ENCODE measurements around the gene SRP14. TPM values are rescaled to one million over a fixed set of nuclear protein-coding genes. Genes with fewer than 3 reads are reported as not detected.
A peak's percentile ranks its signal among the peaks of the same experiment; 100 is the strongest.
"Not testable (repeated sequence)": the region's sequence is repeated elsewhere in the genome, so short reads cannot be mapped to it uniquely, and the experiment has no call there.

Gene SRP14
- total RNA-seq, 2 experiments from 2014 or later, result 155 to 170 TPM

DNA sequence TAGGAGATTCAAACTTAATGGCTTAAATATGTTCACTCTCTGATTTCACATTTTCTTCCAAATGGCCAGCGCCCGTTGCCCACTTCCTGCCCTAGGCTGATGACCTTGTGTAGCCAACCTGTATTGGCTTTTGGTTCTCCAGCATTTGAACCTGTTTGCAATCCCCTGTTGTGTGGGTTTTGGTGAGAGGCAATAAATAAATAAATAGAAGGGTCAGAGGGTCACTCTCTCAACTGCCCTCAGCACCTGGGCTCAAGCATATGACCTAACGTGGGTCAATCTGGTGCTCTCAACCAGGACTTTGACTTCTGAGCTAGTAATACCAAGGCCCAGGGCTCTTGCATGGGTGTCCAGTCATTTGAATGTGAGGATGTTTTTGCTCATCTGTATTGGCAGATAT, 1.8 kb upstream of the SRP14 start:
- Mint-ChIP-seq H3K27me3 (no peaks in the 10 kb centered on the region), H3K4me3 (peak overlapping the region; percentile 76), H3K4me1 (peaks cover 45% of the 10 kb centered on the region), H3K36me3 (peaks cover 10% of the 10 kb centered on the region), H3K9me3 (no peaks in the 10 kb centered on the region), H3K27ac (no peak overlapping the region)
- POLR2A ChIA-PET, result interaction anchor here (1.6 to 2.2 kb wide), 4 partner anchors 7 to 233 kb away, joined by 4 to 12 read pairs (median 6); no protein-coding TSS in a partner anchor
- DNase-seq, result no peak
- ATAC-seq (ENCODE audit: low read depth), result no peak

DNA sequence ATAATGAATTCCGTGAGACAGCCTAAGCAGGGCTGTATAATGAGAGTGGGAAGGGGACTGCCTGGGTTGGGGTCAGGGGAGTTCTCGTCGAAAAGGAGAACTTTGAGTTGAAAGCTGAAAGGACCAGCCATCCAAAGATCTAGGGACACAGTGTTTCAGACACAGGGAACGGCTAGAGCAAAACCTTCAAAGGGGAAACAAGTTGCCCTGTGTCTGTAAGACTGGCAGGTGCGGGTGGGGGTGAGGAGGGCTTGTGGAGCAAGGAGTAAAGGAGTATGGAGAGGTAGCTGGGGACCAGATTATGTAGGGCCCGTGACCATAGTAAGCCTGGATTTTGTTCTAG, 1.3 kb upstream of the SRP14 start:
- H3K4me3 Mint-ChIP-seq, result peak overlapping the region; percentile 76
- peaks cover 13% of the 10 kb centered on the region for H3K36me3 Mint-ChIP-seq
- peak overlapping the region; percentile 83 for H3K27ac Mint-ChIP-seq
- H3K9me3 Mint-ChIP-seq, result no peaks in the 10 kb centered on the region
- no peak for DNase-seq
- POLR2A ChIA-PET, result interaction anchor here (0.6 to 2.2 kb wide), 9 partner anchors 8 to 1478 kb away, joined by 3 to 12 read pairs (median 4); no protein-coding TSS in a partner anchor
- ATAC-seq (ENCODE audit: low read depth), result no peak
- H3K27me3 Mint-ChIP-seq, result no peaks in the 10 kb centered on the region
- H3K4me1 Mint-ChIP-seq, result peaks cover 44% of the 10 kb centered on the region

DNA sequence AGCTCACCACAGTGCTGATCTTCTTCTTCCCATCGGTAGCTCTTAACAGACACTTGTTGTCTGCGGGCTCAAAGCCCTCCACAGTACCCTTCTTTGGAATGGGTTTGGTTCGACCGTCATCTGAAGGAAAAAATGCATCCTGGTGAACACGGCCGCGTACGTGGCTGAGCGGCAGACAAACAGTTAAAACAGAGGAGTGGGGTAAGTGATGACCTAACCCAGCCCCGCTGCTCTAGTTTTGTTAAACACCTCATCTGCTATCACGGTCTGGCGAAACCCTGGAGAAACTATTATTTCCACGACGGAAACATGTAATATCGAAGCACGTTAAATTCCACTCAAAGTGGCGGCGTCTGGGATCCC, 725 bp downstream of the SRP14 start:
- Mint-ChIP-seq H3K4me3 (peak overlapping the region; percentile 99), H3K27me3 (no peaks in the 10 kb centered on the region), H3K9me3 (no peaks in the 10 kb centered on the region), H3K4me1 (peaks cover 40% of the 10 kb centered on the region), H3K27ac (peak overlapping the region; percentile 98), H3K36me3 (peaks cover 20% of the 10 kb centered on the region)
- DNase-seq (no peak), ATAC-seq (ENCODE audit: low read depth) (no peak)
- POLR2A ChIA-PET, result interaction anchor here (0.7 to 2.6 kb wide), 6 partner anchors 10 to 270 kb away, joined by 3 to 13 read pairs (median 5); partner anchors contain the start of genes BUB1B, FSIP1 and PLCB2

DNA sequence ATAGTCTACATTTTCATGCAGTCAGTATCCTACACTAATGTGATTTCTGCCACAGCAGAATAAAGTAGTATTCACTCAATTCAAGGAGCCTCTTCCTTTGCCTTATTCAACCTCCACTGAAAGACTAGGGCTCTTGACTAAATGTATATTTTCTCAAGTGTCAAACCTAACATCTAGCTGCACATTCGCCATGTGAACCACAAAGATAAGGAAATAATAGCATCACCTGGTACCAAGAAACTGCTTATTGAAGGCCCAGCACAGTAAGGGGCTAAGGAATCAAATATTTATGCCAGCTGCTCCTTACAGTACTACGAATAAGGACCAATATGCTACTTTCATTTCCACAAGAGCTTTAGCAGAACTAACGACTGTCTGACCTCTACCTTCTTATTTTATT, 1.3 kb downstream of the SRP14 start:
- Mint-ChIP-seq H3K4me1 (peaks cover 40% of the 10 kb centered on the region), H3K36me3 (peaks cover 21% of the 10 kb centered on the region), H3K27me3 (no peaks in the 10 kb centered on the region)

DNA sequence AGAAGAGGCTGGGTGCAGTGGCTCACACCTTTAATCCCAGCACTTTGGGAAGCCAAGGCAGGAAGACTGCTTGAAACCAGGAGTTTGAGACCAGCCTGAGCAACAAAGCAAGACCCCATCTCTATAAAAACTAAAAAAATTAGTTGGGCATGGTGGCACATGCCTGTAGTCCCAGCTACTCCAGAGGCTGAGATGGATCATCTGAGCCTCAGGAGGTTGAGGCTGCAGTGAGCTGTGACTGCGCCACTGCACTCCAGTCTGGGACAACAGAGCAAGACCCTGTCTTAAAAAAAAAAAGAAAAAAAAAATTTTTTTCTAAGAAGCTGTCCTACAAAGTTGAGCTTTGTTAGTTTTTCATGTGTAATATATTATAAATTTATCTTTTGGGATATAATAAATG, 3.8 kb downstream of the SRP14 start:
- H3K27me3 Mint-ChIP-seq; ATAC-seq (ENCODE audit: low read depth); H3K4me3 Mint-ChIP-seq; H3K27ac Mint-ChIP-seq; DNase-seq; H3K9me3 Mint-ChIP-seq; POLR2A ChIA-PET: not testable (repeated sequence)
- peaks cover 29% of the 10 kb centered on the region for H3K4me1 Mint-ChIP-seq
- H3K36me3 Mint-ChIP-seq, result peaks cover 28% of the 10 kb centered on the region

More for the DNA sequence above, 1.3 kb downstream of the SRP14 start:
- Mint-ChIP-seq H3K27ac (peak overlapping the region; percentile 98), H3K9me3 (no peaks in the 10 kb centered on the region), H3K4me3 (peak overlapping the region; percentile 99)
- DNase-seq (no peak), ATAC-seq (ENCODE audit: low read depth) (no peak)
- POLR2A ChIA-PET, result interaction anchor here (1.5 to 2.6 kb wide), 3 partner anchors 123 to 271 kb away, joined by 4 to 13 read pairs (median 9); partner anchors contain the start of genes BUB1B, FSIP1 and PLCB2

DNA sequence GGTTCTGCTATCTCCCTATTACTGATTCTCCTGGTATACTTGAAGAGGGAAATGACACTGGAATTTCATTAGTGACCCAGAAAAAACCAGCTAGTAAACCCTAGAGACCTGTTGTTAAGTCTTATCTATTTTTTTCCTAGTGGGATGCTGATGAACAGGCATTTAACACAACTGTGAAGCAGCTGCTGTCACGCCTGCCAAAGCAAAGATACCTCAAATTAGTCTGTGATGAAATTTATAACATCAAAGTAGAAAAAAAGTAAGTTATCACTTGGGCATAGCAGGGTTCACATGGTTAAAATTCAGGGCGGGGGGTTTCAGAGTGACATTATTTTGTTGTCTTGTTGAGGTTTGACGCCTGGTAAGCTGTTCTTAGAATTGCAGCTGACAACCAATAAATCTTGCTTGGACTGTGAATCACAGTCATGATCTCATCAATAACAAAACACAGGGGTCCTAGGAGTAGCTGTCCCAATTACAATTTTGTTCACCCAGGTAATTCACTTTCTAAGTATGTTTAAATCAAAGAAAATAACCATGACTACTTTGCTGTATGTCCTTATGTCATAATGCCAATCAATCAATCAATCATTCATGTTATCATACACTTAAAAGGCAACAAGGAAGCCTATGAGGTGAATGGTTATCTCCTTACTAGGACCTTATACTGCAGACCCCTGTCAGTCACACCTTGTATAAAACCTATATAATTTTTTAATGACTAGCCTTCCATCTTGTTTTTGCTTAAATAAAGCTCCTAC, 4.6 kb downstream of the SRP14 start:
- no peak overlapping the region for H3K4me3 Mint-ChIP-seq
- H3K9me3 Mint-ChIP-seq, result no peaks in the 10 kb centered on the region
- peaks cover 28% of the 10 kb centered on the region for H3K36me3 Mint-ChIP-seq
- DNase-seq, result no peak
- H3K4me1 Mint-ChIP-seq, result peaks cover 26% of the 10 kb centered on the region
- no peaks in the 10 kb centered on the region for H3K27me3 Mint-ChIP-seq
- POLR2A ChIA-PET, result no interaction called here
- no peak for ATAC-seq (ENCODE audit: low read depth)
- H3K27ac Mint-ChIP-seq, result no peak overlapping the region

DNA sequence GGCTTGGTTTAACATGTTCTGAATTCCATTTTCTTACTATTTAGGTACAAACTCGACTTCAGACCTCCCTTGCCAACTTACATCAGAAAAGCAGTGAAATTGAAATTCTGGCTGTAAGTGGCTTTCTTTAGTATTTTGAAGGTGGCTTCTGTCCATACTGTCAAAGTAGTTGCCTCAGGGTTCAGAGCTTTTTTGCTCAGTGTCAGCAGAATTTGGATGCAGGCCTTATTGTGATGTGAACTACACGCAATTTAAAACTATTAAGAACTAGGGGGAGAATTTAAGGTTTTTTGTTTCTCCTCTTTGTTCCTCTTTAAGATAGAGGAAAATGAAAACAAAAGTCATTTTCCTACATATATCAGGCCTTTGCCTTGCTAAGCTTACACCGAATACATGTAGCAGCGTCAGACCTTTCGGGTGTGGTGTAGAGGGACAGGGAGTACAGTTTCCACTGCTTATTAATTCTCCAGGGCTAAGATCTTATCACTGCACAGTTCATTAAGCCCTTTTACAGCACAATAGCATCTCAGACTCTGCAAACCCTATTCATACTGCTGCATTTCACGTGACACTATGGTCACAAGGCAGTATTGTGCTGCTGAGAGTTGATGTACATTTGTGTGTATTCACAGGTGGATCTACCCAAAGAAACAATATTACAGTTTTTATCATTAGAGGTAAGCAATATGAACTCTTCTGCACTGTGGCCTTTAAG, 6.7 kb downstream of the SRP14 start:
- no peaks in the 10 kb centered on the region for H3K27me3 Mint-ChIP-seq

DNA sequence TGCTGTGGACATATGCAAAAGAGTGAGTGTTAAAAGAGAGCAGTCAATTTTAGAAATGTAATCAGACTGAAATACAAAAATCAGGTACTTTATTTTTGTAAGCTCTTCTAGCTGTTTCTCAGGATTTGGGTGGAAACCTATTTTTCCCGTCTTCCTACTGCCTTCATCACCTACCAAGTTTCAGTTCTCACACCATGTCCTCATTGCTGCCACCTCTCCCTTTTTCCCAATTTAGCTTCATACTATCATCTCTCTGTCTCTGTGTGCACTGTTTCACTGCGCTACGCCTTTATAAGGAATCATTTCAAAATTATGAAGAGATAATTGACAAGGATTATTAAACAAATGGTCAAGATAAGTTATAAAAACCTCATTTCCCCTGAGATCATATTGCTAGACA, 7.7 kb downstream of the SRP14 start:
- H3K36me3 Mint-ChIP-seq, result peaks cover 21% of the 10 kb centered on the region

More for the DNA sequence above, 6.7 kb downstream of the SRP14 start:
- no peak overlapping the region for H3K27ac Mint-ChIP-seq
- H3K36me3 Mint-ChIP-seq, result peaks cover 28% of the 10 kb centered on the region
- ATAC-seq (ENCODE audit: low read depth) (no peak), DNase-seq (no peak)
- no peak overlapping the region for H3K4me3 Mint-ChIP-seq
- peaks cover 16% of the 10 kb centered on the region for H3K4me1 Mint-ChIP-seq
- POLR2A ChIA-PET, result no interaction called here
- no peaks in the 10 kb centered on the region for H3K9me3 Mint-ChIP-seq

DNA sequence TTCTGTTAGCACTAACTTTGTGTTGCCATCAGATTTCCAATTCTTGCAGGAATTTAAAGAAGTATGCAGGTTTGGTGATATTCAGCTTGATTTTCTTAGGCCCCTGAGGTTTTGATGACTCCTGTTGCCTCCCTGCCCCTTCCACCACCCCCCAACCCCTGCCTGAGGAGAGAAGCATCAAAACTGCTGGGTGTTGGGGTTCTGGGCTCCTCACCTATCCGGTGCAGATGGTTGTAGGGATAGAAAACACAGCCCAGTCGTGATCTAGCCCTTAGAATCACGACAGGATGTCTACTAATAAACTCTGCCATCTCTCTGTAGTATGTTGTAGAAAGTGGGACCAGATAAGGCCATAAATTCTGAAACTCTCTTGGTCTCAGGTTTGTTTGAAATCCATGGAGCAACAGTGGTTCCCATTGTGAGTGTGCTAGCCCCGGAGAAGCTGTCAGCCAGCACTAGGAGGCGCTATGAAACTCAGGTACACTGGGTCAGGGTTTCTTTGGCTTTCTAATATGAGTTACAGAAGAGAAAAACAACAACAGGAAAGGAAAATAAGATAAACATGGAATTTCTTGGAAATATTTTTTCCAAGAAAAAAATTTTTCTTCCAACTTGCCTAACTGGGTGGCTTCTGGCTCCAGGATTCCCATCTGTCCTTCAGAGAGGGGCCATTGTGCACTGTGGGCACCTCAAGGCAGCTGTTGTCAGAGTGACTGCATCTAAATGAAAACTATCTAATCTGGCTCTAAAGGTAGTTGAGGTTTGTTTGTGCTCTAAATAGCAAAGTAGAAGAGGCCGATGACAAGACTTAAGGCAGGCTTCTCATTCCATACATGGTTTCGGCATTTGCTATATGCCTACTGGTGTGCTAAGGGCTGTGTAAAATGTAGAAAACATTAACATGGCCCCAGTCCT, 8.7 kb downstream of the SRP14 start:
- no peak overlapping the region for H3K4me3 Mint-ChIP-seq
- POLR2A ChIA-PET, result no interaction called here
- no peak for DNase-seq
- peaks cover 3% of the 10 kb centered on the region for H3K4me1 Mint-ChIP-seq
- H3K27ac Mint-ChIP-seq, result peak overlapping the region; percentile 10
- peaks cover 17% of the 10 kb centered on the region for H3K36me3 Mint-ChIP-seq
- ATAC-seq (ENCODE audit: low read depth), result no peak
- no peaks in the 10 kb centered on the region for H3K9me3 Mint-ChIP-seq
- no peaks in the 10 kb centered on the region for H3K27me3 Mint-ChIP-seq

More for the DNA sequence above, 7.7 kb downstream of the SRP14 start:
- peaks cover 9% of the 10 kb centered on the region for H3K4me1 Mint-ChIP-seq
- no peak overlapping the region for H3K4me3 Mint-ChIP-seq
- DNase-seq (no peak), ATAC-seq (ENCODE audit: low read depth) (no peak)
- no peaks in the 10 kb centered on the region for H3K9me3 Mint-ChIP-seq
- H3K27ac Mint-ChIP-seq, result no peak overlapping the region
- POLR2A ChIA-PET, result no interaction called here
- H3K27me3 Mint-ChIP-seq, result no peaks in the 10 kb centered on the region

DNA sequence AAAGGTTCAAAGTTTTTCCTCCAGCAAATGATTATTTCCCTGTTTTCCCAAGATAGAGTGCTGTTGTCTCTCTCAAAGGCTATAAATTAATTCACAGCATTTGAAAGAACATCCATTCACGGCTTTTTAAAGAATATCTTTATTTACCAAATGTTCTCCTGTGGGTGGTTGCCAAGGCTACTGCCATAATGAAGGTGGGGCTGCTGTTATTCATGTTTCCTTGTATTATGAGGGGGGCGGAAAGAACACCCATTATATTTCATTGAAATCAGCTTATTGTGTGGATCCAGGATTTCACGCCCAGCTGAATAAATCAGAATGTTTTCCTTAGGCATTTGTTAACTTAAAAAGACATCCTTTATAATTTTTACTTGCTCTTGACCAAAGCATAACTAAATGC, 10.1 kb downstream of the SRP14 start:
- H3K36me3 Mint-ChIP-seq, result peaks cover 11% of the 10 kb centered on the region
- no peaks in the 10 kb centered on the region for H3K27me3 Mint-ChIP-seq
- DNase-seq (no peak), ATAC-seq (ENCODE audit: low read depth) (no peak)
- no peak overlapping the region for H3K27ac Mint-ChIP-seq
- H3K4me1 Mint-ChIP-seq, result no peaks in the 10 kb centered on the region
- H3K4me3 Mint-ChIP-seq, result no peak overlapping the region
- POLR2A ChIA-PET, result no interaction called here
- H3K9me3 Mint-ChIP-seq, result no peaks in the 10 kb centered on the region

DNA sequence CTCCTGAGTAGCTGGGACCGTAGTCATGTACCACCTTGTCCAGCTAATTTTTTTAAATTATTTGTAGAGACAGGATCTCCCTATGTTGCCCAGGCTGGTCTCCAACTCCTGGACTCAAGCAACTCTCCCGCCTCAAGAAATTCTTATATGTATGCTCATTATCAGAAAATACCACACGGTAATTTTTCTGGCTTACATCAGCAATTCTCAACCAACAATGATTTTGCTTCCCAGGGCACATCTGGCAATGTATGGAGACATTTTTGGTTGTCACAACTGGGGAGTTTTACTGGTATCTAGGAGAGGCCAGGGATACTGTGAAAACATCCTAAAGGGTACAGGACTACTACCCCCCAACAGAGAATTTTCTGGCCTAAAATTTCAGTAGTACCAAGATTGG, 10.8 kb downstream of the SRP14 start:
- ATAC-seq (ENCODE audit: low read depth), result no peak
- Mint-ChIP-seq H3K9me3 (no peaks in the 10 kb centered on the region), H3K27me3 (no peaks in the 10 kb centered on the region), H3K4me1 (no peaks in the 10 kb centered on the region), H3K36me3 (peaks cover 15% of the 10 kb centered on the region), H3K27ac (no peak overlapping the region), H3K4me3 (no peak overlapping the region)
- POLR2A ChIA-PET, result no interaction called here
- DNase-seq, result no peak

DNA sequence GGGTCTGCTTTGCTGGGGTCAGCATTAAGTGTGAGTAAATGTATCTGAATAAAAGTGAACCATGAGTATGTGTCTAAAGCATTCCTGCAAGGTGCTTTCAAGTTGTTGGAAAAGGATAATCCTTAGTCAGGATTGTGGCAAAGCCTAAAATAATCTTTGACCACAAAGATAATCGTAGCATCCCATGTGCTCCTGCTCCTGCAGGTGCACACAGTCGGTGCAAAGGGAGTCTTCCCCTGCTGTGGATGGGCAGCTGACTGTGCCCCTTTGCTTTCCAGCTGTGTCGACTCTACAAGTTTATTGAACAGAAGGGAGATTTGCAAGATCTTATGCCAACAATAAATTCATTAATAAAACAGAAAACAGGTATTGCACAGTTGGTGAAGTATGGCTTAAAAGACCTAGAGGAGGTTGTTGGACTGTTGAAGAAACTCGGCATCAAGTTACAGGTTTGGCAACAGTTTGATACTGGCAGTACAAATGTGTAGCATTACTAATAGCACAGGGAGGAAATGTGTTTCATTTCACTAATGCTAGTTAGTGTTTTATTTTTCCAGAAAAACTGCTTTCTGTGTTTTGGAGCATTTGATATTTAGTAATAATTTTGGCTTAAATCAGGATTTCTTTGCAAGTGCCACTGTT, 22.6 kb downstream of the SRP14 start:
- H3K36me3 Mint-ChIP-seq, result peaks cover 57% of the 10 kb centered on the region
- H3K27ac Mint-ChIP-seq, result no peak overlapping the region
- ATAC-seq (ENCODE audit: low read depth) (no peak), DNase-seq (no peak)
- POLR2A ChIA-PET, result no interaction called here
- H3K4me3 Mint-ChIP-seq, result no peak overlapping the region
- no peaks in the 10 kb centered on the region for H3K27me3 Mint-ChIP-seq
- peaks cover 16% of the 10 kb centered on the region for H3K9me3 Mint-ChIP-seq
- H3K4me1 Mint-ChIP-seq, result no peaks in the 10 kb centered on the region

DNA sequence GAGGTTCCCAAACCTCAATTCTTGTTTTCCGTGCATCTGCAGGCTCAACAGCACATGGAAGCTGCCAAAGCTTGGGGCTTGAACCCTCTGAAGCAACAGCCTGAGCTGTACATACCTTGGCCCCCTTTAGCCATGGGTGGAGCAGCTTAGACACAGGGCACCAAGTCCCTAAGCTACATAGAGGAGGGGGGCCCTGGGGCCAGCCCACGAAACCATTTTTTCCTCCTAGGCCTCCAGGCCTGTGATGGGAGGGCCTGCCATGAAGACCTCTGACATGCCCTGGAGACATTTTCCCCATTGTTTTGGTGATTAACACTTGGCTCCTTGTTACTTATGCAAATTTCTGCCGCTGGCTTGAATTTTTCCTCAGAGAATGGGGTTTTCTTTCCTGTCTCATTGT, 24.6 kb downstream of the SRP14 start:
- ATAC-seq (ENCODE audit: low read depth) (no peak), DNase-seq (no peak)
- Mint-ChIP-seq H3K4me1 (no peaks in the 10 kb centered on the region), H3K9me3 (peaks cover 16% of the 10 kb centered on the region), H3K27me3 (no peaks in the 10 kb centered on the region), H3K36me3 (peaks cover 48% of the 10 kb centered on the region), H3K27ac (no peak overlapping the region), H3K4me3 (no peak overlapping the region)
- POLR2A ChIA-PET, result no interaction called here

Data from activated naive CD8-positive, alpha-beta T cell treated with anti-CD3 and anti-CD28 coated beads, Interleukin-2, amount 10 ng/mL, durations not matched to agents 7 days and 5 days (primary cell).